NK-92 (cell line): ENCODE results near the gene CYRIA.

Experiments
- DNase-seq: peaks from one replicate; lab custom pipeline; 2025; ENCODE audit not compliant: unreplicated experiment; lab: John Stamatoyannopoulos, UW

CYRIA gene

DNA sequence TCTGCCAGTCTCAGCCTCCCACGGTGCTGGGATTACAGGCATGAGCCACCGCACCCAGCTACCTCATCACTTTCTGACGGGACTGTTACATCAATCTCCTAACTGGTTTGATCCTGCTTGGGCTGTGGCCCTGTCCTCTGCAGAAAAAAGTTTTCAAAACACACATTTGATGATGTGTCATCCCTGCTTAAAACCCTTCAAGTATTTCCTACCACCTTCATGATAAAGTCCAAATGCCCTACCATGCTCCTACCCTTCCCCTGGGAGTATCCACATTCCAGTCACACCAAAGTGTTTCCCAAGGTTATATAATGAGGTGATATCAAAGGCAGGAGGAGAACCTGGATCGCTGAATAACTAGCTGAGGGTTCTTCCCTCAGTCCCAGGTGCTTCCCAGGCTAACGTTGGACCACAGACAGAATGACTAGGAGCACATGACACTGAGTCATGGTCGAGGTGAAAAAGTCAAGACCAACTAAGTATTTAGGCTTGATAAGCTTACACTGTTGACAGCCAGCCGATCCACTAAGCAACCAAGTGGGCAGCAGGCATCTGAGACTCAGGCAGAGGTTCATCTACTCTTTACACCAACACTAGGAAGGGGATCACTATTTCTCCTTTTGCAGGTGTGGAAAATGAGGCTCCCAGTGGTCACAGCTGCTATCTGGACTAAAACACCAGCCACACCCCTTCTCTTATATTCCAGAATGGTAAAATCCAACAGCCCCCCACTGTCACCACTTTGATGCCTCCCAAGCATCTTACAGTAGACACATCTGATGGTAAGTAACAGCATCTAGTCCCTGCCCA is 31.8 kb downstream of the CYRIA start:
- no peak for DNase-seq

DNA sequence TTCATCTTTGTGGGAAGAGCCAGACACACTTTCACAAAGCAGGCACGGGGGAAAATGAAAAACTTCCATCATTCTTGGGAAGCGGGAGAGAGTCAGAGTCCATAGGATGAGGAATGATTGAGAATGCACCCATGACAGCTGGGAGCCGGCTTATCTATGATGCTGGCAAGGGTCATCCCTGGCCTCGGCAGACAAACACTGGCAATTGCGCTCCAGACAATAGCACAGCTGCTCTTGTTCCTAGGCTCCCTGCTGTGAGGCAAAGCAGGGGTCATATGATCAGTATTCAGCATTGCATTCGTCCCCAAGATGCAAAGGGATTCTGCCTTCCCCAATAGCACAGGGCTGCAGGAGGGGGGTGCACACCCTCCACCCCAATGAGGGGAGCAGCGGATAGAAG is 33.0 kb downstream of the CYRIA start:
- DNase-seq = no peak

GRCh38 chr2:16630463-16630862 is 35.2 kb downstream of the CYRIA start:
- no peak for DNase-seq

GRCh38 chr2:16629770-16630169 is 35.9 kb downstream of the CYRIA start:
- no peak for DNase-seq

- no peak for DNase-seq
Observed at GRCh38 chr2:16629044-16629443, 36.6 kb downstream of the CYRIA start.

GRCh38 chr2:16628314-16628713 is 37.3 kb downstream of the CYRIA start:
- no peak for DNase-seq

- no peak for DNase-seq
Observed at GRCh38 chr2:16626997-16627605, 38.5 kb downstream of the CYRIA start.

- DNase-seq = no peak
Observed at GRCh38 chr2:16626497-16626896, 39.1 kb downstream of the CYRIA start.

DNA sequence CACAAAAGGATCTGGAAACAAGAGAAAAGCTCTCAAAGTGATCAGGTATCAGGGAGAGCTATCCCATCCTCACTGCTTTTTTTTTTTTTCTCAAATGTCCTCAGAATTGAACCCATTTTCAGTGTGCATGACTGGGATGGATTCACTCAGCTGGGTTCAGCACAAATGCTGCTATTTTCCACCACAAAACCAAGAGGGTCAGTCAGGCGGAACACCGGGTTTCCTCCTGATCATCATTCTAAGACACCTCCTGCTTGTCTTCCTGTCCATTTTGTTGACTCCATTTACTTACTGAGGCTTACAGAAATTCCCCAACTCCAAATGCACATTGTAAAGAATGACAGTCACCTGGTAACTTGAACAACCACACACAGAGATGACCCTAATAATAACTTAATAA is 39.9 kb downstream of the CYRIA start:
- no peak for DNase-seq

GRCh38 chr2:16625201-16625729 is 40.4 kb downstream of the CYRIA start:
- no peak for DNase-seq

DNA sequence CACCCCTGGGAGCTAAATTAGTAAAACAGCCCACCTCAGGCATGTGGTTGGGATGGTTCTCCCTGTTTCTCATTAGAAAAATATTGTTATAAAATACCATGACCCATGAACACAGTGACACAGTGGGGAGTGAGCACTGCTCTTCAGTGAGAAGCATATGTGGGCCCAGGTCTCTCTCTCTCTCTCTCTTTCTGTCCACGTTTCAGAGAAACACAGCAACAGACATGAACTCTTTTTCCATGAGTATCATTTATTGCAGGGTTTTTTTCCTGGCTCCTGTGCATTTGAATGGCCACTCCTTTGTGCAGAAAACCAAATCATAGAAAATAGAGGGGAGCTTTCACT is 41.2 kb downstream of the CYRIA start:
- DNase-seq = no peak

DNA sequence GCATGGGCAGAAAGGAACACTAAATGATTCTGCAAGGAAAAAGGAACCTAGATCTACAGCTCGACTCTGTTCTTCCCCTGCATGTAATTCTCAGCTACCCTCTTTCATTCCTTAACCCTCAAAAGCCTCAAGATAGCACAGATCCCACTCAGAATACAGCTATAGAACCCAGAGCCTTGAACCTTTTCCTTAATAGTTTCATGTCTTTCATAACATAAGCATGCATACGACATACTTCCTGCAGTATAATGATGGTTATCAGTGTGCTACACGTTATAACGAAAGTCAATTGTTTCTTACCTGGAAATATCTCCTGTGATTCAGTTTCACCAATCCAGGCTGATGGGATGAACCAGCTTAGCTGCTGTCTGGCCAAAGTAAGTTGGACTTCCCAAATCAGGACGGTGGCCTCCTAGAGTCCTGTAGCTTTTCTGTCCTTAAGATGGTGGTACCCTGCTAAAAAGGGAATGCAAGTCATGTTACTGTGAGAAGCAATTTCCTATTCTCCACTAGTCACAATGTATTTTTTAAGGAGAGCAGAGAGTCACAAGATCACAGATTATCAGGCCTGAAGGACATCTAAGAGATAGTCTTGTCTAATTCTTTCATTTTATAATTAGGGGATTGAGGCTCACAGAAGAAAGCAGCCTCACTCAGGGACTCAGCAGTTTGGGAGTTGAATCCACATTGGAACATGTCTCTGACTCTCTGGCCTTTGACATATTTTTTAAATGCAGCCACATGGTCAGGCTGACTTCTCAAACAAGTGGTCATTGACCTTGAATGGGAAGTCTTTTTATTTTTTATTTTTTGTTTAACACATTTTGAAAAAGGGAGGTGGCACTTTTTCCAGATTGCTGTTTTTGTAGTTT is 41.8 kb downstream of the CYRIA start:
- no peak for DNase-seq

- DNase-seq = no peak
Observed at GRCh38 chr2:16623031-16623430, 42.6 kb downstream of the CYRIA start.

- DNase-seq = no peak
Observed at GRCh38 chr2:16622399-16622968, 43.1 kb downstream of the CYRIA start.

DNA sequence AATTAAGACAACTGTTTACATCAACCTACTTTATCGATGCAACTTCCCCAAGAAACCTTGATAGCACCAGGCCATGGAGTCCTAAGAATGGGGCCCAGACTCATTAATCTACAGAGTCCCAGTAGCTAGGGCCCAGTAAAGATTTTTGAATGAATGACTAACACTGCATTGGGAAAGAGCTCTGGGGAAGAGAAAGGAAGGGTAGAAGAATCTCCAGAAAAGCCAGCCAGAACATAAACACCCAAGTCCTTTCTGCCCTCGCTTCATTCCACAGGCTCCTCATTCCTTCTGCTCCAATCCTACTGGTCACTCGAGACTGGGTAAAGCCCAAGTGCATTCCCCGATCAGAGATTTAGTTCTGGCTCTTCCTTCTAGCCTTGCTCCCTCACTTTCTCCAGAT is 44.3 kb downstream of the CYRIA start:
- DNase-seq = no peak

DNA sequence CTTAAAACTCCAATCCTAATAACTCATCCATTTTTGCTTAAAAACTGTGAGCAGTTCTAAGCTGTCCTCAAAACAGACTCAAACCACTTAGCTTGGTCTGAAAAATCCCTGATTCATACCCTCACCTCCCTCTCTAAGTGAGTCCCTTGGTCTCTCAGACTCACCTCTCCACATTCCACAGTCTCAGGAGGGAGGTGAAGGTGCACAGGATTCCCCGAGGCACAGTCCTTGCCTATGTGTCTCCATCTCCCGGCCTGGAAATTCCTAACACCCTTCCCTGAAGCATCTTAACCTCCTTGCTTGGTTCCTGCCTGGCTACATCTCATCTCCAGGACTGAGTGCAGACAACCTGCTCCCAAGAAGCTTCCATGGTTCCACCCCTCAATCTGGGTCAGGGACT is 45.0 kb downstream of the CYRIA start:
- no peak for DNase-seq

- DNase-seq = no peak
Observed at GRCh38 chr2:16619576-16620245, 45.9 kb downstream of the CYRIA start.

DNA sequence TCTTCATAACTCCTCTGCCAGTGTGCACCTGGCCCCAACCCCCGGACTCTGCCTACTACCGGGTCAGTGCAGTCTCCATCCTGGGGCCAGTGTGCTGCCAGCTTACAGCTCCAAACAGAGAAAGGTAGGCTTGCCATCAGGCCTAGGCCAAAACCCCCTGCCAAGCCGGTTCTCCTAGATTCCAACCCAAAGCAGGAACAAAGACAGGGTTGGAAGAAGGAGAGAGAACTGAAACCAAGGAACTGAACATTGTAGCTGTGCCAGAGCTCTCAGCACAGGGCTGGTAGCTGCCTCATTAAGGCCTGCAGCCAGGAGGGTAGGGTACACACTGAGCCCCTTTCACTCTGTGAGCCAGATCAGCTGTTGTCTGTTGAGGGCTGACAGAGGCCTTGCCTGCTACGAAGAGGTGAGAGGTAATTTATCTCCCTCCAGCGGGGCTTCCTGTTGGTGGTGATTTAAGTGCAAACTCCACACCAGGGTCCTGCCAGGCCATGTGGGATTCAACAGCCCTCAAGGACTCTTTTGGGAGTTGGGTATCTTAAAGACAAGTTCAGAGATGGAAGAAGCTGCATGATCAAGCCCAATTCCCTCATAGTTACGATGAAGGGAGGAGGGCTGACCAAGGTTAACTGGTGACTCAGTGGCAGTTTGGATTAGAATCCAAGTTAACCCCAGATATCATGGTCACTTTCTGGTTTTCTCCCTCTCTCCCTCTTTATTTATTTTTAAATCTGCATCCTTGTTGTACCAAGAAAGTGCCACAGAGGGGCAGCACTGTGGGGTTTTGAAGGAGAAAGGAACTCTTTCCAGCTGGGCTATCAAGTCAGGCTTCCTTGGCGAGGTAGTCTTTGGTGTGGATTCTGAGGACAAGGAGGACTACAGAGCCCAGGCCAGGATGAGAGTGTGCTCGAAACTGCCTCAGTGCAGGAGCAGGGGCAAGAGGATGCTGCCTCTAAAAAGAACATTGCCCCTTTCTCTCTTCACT is 48.1 kb downstream of the CYRIA start:
- DNase-seq = no peak
